NCI-H510A (cell line): ENCODE results near the gene SCN8A.

ENCODE experiments used
- DNase-seq: peaks from one replicate; lab custom pipeline; 2025; lab: John Stamatoyannopoulos, UW

Gene SCN8A

DNA sequence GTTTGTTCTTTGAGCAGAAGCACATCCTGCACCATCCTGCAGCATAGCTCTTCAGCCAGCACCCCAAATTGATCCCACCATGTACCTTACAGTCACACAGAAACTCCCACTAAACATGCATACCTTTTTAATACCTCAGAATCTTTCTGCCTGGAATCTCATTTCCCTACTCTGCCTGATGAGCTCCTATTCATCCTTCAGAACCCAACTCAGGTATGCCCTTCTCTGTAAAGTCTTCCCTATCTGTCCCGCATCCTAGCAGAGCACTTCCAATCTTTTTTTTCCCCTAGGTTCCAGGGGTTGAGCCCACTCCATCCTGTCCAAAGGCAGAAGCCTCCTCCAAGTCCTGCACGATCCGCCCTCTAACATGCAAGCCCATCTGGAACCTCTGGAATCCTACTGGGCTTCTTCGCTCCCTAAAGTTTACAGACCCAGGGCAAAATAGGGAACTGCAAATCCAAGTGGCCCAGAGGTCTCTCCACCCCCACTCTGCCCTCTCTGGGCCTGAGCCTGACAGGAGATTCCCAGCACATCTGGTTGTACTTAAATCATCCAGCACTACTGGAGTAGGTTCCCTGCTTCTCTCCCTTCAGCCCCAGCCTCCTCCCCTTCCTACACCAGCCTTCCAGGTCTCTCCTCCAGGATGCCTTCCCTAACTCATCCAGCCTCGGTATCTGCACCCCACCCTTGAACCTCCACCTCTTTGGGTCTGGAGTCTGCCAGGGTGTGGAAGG lies 261.5 kb downstream of the SCN8A start:
- no peak for DNase-seq

DNA sequence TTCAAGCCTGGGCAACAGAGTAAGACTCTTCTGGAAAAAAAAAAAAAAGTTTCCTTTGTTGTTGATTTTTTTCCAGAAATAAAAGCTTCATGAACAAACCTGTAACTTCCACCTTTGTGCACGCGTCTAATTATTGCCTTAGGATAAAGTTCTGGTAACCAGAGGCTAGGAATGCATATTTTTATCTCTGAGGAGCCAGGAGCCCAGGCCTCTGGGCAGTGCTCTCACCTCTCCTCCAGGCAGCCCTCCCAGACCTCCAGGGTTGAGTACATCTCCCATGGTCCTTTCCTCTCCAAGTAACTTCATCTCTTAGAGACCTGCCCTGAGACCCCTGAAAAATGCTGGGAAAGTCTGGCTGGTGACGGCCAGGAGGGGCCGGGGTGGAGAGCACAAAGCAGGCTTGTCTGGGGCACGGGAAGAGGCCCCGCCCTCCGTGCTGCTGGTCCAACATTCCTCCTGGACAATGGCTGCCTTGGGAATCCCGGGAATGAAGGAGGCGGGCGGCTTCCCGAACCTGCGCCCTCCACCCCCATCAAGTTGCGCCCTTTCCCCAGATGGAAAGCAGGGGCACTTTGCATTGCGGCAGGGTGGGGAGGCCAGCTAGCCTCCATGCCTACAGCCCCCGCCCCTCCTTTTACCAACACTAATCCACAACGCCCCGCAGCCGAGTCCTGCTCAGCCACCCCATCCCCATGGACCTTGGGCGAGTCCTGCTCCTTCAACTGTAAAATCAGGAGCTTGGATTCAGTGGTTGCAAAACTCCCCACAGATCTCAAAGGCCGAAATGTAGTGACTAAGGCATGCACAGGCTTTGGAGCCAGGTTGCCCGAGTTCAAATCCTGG lies 264.8 kb downstream of the SCN8A start:
- DNase-seq: no peak

DNA sequence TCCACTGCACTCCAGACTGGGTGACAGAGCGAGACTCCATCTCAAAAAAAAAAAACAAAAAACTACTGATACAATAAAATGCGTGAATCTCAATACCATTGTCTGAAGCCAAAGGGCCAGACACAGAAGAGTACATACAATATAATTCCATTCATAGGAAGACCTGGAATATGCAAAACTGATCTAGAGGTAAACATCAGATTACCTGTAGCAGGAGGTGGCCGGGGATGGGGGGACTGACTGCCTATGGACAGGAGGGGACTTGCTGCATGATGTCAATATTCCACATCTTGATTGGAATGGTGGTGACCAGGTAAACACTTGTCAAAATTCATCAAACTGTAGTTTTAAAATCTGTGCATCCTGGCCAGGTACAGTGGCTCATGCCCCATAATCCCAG lies 270.0 kb downstream of the SCN8A start:
- DNase-seq: no peak
